Measurements from ENCODE around the gene CELA2B.

GRCh38 chr1:15429701-15430149, 46.2 kb upstream of the CELA2B start:
- TF ChIP-seq POLR2A (IDR thresholded peaks at IDR 0.05; ENCODE audit: low read length) (no peak), CTCF (IDR thresholded peaks at IDR 0.05) (no peak), REST (IDR thresholded peaks at IDR 0.05) (no peak), ZSCAN20 (CRISPR knock-in tag; IDR thresholded peaks at IDR 0.05) (no peak), JUNB (IDR thresholded peaks at IDR 0.05) (0 out of 2 replicates have a peak, but pooled peaks have one; percentile 19), ZC3H11A (IDR thresholded peaks at IDR 0.05) (no peak), CBX8 (IDR thresholded peaks at IDR 0.05) (no peak), ESRRA (IDR thresholded peaks at IDR 0.05; ENCODE audit: borderline replicate concordance, low read length) (no peak), ZFP36 (IDR thresholded peaks at IDR 0.05; ENCODE audit: borderline replicate concordance, partially characterized antibody) (no peak), SMC3 (IDR thresholded peaks at IDR 0.05) (no peak), HOXA7 (CRISPR knock-in tag; IDR thresholded peaks at IDR 0.05) (0 out of 2 replicates have a peak, but pooled peaks have one; percentile 28)

All from A549 (cell line).